ENCODE data around the gene TLX1.
"Not testable (repeated sequence)": the region's sequence is repeated elsewhere in the genome, so short reads cannot be mapped to it uniquely, and the experiment has no call there.

TLX1 gene

GRCh38 chr10:101152316-101152715 is 21.2 kb downstream of the TLX1 start:
- DNase-seq (ENCODE audit: low spot score), result no peak

GRCh38 chr10:101154506-101154905 is 23.4 kb downstream of the TLX1 start:
- not testable (repeated sequence) for DNase-seq (ENCODE audit: low spot score)

- no peak for DNase-seq (ENCODE audit: low spot score)
Measured at GRCh38 chr10:101155896-101156295, 24.8 kb downstream of the TLX1 start.

GRCh38 chr10:101157756-101158458 is 26.8 kb downstream of the TLX1 start:
- DNase-seq (ENCODE audit: low spot score), result no peak

- DNase-seq (ENCODE audit: low spot score), result no peak
Measured at GRCh38 chr10:101158459-101159058, 27.5 kb downstream of the TLX1 start.

- peak; percentile 82 for DNase-seq (ENCODE audit: low spot score)
Measured at GRCh38 chr10:101161494-101162299, 30.6 kb downstream of the TLX1 start.

GRCh38 chr10:101162677-101163076 is 31.6 kb downstream of the TLX1 start:
- no peak for DNase-seq (ENCODE audit: low spot score)

- no peak for DNase-seq (ENCODE audit: low spot score)
Measured at GRCh38 chr10:101164020-101164419, 32.9 kb downstream of the TLX1 start.

GRCh38 chr10:101165736-101166135 is 34.6 kb downstream of the TLX1 start:
- DNase-seq (ENCODE audit: low spot score), result no peak

GRCh38 chr10:101166430-101166829 is 35.3 kb downstream of the TLX1 start:
- DNase-seq (ENCODE audit: low spot score), result no peak

GRCh38 chr10:101172741-101173140 is 41.6 kb downstream of the TLX1 start:
- no peak for DNase-seq (ENCODE audit: low spot score)

- no peak for DNase-seq (ENCODE audit: low spot score)
Measured at GRCh38 chr10:101174319-101174718, 43.2 kb downstream of the TLX1 start.

- no peak for DNase-seq (ENCODE audit: low spot score)
Measured at GRCh38 chr10:101176577-101176976, 45.5 kb downstream of the TLX1 start.

- DNase-seq (ENCODE audit: low spot score), result no peak
Measured at GRCh38 chr10:101182936-101183335, 51.8 kb downstream of the TLX1 start.

- no peak for DNase-seq (ENCODE audit: low spot score)
Measured at GRCh38 chr10:101183458-101184183, 52.5 kb downstream of the TLX1 start.

Data from LoVo (cell line).